Activated CD4-positive, alpha-beta T cell treated with anti-CD3 and anti-CD28 coated beads, Interleukin-2, amount 50 U/mL, for 24 hours (primary cell): ENCODE measurements around the gene RAPGEF2.
"Not testable (repeated sequence)": the region's sequence is repeated elsewhere in the genome, so short reads cannot be mapped to it uniquely, and the experiment has no call there.

Experiments
- DNase-seq, 2 donors: peaks; one replicate each; pipeline ENCODE4 v3.0.0-alpha.2; 2020; ENCODE audit warnings: low read depth in 1 of 2, low spot score in 1 of 2

The RAPGEF2 gene

GRCh38 chr4:159229164-159229563 lies 126.3 kb downstream of the RAPGEF2 start:
- DNase-seq = no peak

- no peak for DNase-seq
These were observed 129.7 kb downstream of the RAPGEF2 start for GRCh38 chr4:159232465-159233106.

GRCh38 chr4:159235779-159236368 lies 133.0 kb downstream of the RAPGEF2 start:
- no peak for DNase-seq

GRCh38 chr4:159237975-159238374 lies 135.1 kb downstream of the RAPGEF2 start:
- DNase-seq = no peak

- no peak for DNase-seq
These were observed 135.8 kb downstream of the RAPGEF2 start for GRCh38 chr4:159238631-159239030.

- DNase-seq = no peak
These were observed 136.8 kb downstream of the RAPGEF2 start for GRCh38 chr4:159239629-159240028.

GRCh38 chr4:159240046-159240445 lies 137.2 kb downstream of the RAPGEF2 start:
- no peak for DNase-seq

- DNase-seq = no peak
These were observed 137.8 kb downstream of the RAPGEF2 start for GRCh38 chr4:159240687-159241086.

GRCh38 chr4:159242427-159242826 lies 139.5 kb downstream of the RAPGEF2 start:
- DNase-seq = no peak

GRCh38 chr4:159248384-159249178 lies 145.7 kb downstream of the RAPGEF2 start:
- DNase-seq = no peak

- DNase-seq = no peak
These were observed 148.0 kb downstream of the RAPGEF2 start for GRCh38 chr4:159250751-159251325.

- not testable (repeated sequence) for DNase-seq
These were observed 148.7 kb downstream of the RAPGEF2 start for GRCh38 chr4:159251580-159251979.

GRCh38 chr4:159252491-159252890 lies 149.6 kb downstream of the RAPGEF2 start:
- DNase-seq = no peak

- DNase-seq = no peak
These were observed 153.2 kb downstream of the RAPGEF2 start for GRCh38 chr4:159256037-159256436.

- DNase-seq = no peak
These were observed 156.1 kb downstream of the RAPGEF2 start for GRCh38 chr4:159258889-159259560.

GRCh38 chr4:159264057-159264456 lies 161.2 kb downstream of the RAPGEF2 start:
- no peak for DNase-seq

GRCh38 chr4:159266981-159267868 lies 164.3 kb downstream of the RAPGEF2 start:
- DNase-seq = no peak

- no peak for DNase-seq
These were observed 165.0 kb downstream of the RAPGEF2 start for GRCh38 chr4:159267869-159268285.

- DNase-seq = no peak
These were observed 165.7 kb downstream of the RAPGEF2 start for GRCh38 chr4:159268607-159269006.

GRCh38 chr4:159269116-159269515 lies 166.2 kb downstream of the RAPGEF2 start:
- DNase-seq = no peak
